Stimulated activated CD4-positive, alpha-beta T cell treated with anti-CD3 and anti-CD28 coated beads, Interleukin-15, amount 100 ng/mL, for 48 hours (primary cell): ENCODE results near the gene LPO.

Source experiments
- DNase-seq, 2 donors: peaks; one replicate each; pipeline ENCODE4 v3.0.0-alpha.2; 2020; ENCODE audit warnings: low read depth in 2 of 2

LPO gene

DNA sequence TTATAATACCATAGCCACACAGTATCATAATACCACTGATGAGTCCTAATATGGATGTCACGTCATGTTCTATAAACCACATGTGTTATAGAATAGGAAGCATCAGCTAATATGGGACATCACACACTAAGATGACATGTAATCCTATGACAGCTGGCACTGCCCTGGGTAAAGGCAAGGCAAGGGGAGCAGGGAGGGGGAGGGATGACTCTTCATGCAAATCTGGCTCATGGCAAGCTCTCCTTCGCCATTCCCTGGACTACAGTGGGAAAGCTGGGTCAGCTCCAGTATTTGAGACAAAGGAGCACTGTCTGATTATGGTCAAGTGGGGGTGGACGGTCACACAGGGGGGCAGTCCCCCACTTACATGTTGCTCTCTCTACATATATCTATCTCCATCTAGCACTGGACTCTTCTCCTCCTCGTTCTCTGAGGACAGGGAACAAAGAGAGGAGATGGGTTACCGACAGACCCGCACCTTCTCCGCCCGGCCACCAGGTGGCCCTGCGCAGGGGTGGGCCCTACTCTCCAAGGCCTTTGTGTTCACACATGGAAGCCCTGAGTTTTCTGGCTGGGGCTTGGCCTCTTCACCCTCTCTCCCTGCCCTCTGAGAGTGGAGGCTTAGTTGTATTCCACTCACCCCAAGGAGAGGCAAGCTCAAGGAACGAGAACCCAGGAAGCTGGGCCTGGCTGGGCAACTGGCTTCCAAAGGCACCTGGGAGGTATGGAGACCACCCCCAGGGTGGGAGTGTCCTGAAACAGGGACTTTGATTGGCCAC, 65.8 kb downstream of the LPO start:
- DNase-seq, result peak in 1 of 2 donors; percentile 51

DNA sequence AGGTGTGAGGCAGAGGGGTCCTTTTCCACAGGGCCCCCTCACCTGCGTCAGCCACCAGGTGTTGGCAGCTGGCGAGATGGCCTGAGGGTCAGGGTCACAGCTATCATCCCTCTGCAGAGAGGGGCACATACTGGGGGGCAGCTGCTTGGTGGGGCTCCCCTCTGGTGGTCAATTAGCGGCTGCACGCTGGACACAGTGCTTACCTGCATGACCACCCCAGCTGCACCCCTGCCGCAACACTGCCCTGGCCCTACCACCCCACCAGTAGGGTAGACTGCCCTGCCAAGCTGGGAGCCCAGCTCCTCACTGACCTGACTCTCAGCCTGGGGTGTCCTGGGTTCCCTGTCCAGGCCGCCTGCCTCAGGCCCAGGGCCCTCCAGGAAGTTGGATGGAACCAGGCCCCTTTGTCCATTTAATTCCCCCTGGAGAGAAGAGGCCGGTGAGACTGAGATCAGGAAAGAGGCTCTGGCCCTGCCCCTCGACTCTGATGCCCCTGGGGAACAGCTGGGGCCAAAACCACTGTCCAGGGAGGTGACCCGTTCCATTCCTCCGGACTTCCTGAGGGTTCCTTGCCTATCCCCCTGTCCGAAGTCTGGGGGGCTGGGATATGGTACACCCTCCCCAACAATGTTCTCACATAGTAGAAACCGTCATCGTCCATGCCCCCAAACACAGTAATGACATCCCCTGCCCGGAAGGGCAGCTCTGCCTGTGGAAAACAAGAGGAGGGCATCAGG, 66.5 kb downstream of the LPO start:
- DNase-seq, result no peak

DNA sequence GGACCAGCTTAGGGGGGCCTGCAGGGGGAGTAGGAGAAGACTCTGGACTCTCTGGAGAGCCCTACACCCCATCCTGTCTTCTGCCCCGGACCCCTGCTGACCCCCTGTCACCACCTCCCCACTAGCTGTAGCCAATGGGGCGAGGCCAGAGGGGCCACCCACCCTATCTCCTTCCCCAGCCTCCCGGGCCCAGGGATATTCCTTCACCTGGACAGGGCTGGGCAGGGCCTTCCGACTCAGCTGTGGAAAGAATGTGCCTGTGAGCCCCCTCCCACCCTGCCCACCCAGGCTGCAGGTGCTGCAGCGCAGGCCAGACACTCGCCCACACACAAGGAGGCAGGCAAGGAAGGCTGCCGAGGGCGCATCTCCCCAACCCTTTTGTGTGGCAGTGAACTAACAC, 67.2 kb downstream of the LPO start:
- no peak for DNase-seq

GRCh38 chr17:58306131-58306951, 68.0 kb downstream of the LPO start:
- DNase-seq, result no peak

DNA sequence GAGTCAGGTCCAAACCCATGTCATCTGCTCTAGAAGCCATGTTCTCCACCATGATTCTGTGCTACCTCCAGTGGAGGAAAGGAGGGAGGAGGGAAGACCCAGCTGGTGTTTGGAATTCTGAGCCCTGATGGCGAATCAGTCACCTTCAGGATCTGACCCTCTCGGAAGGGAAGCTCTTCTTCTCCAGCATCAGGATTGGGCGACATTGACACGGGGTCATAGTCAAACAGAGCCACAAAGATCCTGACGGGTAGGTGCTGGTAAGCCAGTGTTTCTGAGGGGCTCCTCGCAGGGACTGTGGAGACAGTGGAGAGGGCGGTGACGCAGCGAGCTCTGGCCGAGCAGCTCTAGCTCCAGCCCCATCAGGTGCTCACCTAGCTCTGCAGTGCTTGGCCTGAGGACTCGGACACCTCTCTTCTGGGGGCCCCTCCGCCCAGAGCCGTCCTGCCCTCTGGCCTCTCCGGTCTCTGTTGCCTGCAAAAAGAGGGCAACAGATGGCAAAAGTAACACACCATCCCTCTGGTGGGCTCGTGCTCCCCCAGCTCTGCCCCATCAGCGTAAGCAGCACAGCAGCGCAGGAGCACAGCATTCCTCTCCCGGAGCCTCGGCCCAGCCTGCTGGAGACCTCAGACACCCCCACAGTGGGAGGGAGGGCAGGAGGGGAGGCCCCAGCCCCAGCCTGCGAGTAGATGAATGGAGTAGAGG, 69.2 kb downstream of the LPO start:
- no peak for DNase-seq

GRCh38 chr17:58308173-58308984, 70.0 kb downstream of the LPO start:
- DNase-seq, result no peak

GRCh38 chr17:58308985-58309917, 70.9 kb downstream of the LPO start:
- no peak for DNase-seq

GRCh38 chr17:58309918-58310259, 71.5 kb downstream of the LPO start:
- DNase-seq, result no peak

DNA sequence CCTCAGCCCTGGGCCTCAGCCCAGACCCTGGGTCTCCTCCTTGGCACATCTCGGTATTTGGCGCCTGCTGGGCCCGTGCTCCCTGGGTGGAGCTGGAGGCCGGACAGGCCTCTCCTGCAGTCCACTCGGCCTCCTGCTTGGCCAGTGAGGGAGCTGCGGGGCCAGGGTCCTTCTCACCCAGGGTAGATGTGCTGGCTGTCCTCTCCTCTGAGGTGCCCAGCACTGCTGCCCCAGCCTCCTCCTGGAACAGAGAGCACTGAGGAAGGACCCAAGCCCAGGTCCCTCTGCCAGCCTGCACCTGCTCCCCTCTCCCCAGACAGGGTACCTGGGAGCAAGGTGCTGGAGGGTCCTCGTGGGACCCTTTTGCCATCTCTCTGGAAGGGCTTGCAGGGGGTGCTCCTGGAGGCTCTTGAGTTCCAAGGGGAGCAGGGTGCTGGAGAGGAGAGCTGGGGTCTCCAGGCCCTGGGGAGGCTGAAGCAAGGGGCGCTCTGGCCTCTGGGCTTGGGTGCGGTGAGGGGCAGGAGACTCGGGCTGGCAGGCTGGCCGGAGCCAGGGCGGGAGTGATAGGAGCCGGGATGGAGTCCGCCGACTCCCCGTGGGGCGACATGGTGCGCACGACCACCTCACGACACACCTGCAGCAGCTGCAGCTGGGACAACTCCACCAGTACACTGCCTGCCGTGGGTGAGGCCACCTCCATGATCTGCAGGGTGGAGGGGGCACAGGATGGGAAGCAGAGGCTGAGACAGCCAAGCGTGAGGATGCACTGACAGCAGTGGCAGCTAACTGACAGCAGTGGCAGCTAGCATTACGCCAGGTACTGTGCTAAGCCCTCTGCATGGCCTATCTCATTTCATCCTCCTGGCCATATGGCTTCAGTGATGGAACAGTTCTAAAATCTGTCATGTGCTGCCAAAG, 72.4 kb downstream of the LPO start:
- no peak for DNase-seq

DNA sequence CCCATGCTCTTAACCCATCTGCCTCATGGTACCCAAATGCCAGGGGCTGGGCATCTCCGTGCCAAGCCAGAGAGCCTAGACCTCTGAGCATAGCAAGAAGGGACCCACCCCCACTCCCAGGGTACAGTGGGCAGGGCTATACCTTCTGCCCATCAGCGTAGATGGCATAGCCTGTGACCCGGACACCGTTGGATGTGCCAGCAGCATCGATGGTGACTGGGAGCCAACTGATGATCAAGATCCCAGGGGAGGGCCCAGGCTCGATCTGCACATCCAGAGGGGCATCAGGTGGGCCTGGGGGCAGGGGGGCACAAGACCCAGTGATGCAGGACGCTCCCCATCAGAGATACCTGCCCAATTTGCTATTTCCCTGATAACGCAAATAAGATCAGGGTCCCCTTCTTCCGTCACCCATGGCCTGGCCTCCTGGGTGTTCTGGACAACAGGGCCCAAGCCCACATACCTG, 73.1 kb downstream of the LPO start:
- DNase-seq, result no peak

GRCh38 chr17:58312021-58312630, 73.7 kb downstream of the LPO start:
- no peak for DNase-seq

DNA sequence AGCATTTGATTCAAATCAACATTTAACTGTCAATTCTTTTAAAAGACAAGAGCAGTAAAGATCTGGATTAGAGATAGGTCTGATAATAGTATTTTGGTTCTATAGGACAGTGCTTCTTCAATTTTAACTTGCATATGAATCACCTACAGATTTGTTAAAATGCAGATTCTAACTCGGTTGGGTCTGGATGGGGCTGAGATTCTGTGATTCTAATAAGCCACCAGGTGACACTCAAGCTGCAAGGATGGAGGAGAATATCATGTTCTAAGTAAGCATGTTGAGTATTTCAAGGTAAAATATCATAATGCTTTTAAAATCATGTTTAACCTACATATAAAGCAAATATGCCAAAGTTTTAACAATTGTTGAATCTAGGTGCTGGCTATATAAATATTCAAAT, 74.4 kb downstream of the LPO start:
- DNase-seq, result no peak

DNA sequence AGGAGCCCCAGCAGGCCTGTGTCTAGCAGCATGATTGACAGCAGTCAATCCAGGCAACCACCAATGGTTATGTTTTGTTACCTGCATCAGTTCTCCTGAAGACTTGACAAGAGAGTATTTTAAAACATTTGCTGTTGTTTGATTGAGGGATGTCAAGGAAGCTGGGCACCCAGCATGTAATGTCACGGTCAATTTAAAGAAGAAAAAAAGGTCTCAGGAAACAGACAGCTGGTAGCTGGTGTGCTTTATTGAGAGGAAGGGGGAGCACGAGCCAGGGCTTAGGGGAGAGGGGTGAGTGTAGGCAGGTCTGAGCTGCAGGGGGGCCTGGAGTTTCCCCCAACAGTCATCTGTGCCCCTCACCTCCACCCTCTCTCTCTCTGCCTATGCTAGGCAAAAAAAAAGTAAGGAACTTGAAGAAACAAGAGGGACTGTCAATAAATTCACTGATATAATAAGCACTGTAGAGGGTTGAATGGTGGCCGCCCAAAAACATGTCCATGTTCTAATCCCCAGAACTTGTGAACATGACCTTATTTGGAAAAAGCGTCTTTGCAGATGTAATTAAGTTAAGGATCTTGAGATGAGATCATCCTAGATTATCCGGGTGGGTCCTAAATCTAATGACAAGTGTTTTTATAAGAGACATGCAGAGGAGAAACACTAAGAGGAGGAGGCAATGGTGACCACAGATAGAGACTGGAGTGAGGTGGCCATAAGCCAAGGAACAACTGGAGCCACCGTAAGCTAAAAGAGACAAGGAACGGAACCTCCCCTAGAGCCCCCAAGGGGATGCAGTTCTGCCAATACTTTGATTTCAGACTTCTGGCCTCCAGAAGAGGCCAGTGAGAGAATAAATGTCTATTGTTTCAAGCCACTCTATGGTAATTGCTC, 75.7 kb downstream of the LPO start:
- no peak for DNase-seq

DNA sequence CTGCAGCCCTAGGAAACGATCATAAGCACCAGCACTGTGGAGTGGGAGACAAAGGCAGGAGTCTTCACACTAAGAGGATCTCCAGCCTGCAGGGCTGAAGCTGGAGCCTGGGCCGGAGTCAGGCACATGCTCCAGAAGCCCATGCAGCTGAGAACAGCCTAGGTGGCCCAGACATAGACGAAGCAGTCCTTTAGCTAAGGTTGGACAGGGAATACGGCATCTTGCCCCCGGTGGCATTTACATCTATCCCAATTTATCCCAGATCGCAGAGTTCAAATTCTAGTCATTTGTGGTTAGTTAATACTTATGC, 76.3 kb downstream of the LPO start:
- no peak for DNase-seq

- no peak for DNase-seq
Observed at GRCh38 chr17:58315281-58315711, 76.9 kb downstream of the LPO start.

DNA sequence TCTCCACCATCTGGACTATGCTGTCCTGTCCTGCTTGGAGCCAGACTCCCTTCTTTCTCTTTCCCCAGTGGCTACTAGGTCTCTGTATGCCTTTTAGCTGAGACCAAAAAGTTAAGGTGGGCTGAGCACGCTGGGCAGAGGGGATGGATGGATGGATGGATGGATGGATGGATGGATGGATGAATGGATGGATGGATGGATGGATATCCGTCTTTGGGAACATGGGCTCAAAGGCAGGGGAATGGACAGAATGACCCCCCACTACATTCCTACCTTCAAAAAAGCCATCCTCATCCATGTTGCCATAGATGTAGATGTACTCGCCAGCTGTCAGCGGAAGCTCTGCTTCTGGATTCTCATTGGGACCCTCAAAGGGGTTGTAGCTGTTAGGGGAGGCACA, 77.4 kb downstream of the LPO start:
- DNase-seq, result no peak

DNA sequence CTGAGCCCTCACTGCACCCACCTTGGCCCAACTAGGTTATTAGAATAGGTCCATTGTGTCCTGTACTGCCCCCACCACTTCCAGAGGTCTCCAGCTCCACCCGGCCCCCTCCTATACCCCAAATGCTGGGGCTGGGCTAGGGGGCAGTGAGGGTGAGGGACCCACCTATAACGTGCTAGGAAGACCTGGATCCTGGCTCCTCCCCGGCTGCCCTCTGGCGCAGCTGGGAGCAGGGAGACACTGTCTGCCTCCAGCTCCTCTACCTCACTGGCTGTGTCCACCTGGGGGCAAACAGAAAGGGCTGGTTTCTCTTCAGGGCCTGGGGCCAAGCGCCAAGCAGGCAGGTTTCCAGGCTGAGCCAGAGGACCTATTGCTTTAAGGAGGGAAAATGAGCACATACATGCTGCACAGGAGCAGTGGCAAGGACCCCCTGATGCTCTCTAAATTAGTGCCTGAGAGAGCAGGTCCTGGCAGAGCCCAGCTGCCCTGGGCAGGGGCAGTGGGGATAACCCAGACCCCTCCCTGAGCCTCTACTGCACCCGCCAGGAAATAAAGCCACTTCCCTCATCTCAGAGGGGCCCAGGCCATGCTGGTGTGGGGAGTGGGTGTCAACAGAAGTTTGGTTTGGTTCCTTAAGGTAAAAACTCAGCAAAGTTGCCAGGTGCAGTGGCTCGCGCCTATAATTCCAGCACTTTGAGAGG, 78.0 kb downstream of the LPO start:
- no peak for DNase-seq
